Measurements from ENCODE around the gene PBX1.

GRCh38 chr1:164842870-164843269, 283.9 kb downstream of the PBX1 start:
- TF ChIP-seq RBAK (tag by site-specific recombination; IDR thresholded peaks at IDR 0.05) (no peak), CTCF (tag by site-specific recombination; IDR thresholded peaks at IDR 0.05) (no peak), ZNF274 (IDR thresholded peaks at IDR 0.05; ENCODE audit: low read length) (no peak), ZNF274 (tag by site-specific recombination; IDR thresholded peaks at IDR 0.05; ENCODE audit: borderline replicate concordance) (no peak), ZNF10 (tag by site-specific recombination; IDR thresholded peaks at IDR 0.05) (no peak), ZNF785 (tag by site-specific recombination; IDR thresholded peaks at IDR 0.05) (no peak), ZNF792 (tag by site-specific recombination; IDR thresholded peaks at IDR 0.05) (no peak), ZNF768 (tag by site-specific recombination; IDR thresholded peaks at IDR 0.05) (no peak)
